Suppressor macrophage treated with lipopolysaccharide for 1 hour (primary cell): ENCODE measurements around the gene LYPD5.
A peak's percentile ranks its signal among the peaks of the same experiment; 100 is the strongest.
"Not testable (repeated sequence)": the region's sequence is repeated elsewhere in the genome, so short reads cannot be mapped to it uniquely, and the experiment has no call there.

Experiments
- DNase-seq, 3 donors: peaks; one replicate each; pipeline ENCODE4 v3.0.0-alpha.2; 2020 to 2022

Gene LYPD5

GRCh38 chr19:43776286-43776685 is 26.0 kb downstream of the LYPD5 start:
- no peak for DNase-seq

- DNase-seq, result no peak
These were observed 26.9 kb downstream of the LYPD5 start for GRCh38 chr19:43775299-43775890.

GRCh38 chr19:43774940-43775258 is 27.3 kb downstream of the LYPD5 start:
- DNase-seq, result not testable (repeated sequence)

DNA sequence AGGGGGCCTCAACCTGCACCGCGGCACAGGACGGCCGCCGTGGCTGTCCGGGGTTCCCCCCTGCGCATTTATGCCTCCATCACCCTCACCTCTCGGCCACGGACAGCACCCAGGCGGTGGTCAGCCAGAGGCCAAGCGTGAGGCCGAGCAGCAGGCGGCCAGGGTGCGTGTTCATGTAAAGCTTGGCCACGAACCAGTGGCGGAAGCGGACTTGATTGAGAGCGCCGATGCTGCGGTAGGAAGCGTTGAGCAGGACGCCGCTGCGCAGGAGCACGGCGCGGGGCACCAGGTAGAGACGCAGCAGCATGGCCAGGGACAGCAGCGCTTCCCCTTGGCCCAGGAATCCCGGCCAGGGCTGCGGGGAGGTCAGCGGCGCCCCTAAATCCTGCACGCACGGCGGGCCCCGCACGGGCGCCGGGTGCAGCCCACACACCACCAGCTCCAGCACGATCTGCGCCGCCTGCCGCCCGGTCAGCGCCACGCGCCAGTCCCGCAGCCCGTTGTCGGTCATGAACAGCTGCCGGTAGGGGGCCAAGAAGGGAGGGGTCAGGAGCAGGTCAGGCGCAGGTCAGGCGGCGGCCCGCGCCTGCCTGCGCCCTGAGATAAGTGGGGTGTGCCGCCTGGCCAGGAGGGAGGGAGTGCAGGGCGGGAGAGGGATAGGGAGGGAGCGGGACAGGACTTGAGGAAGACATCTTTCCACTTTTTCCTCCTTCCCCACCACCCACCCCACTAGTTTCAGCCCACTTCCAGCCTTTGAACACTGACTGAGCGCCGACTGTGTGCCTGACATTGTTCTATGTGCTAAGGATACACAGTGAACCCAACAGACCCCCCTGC is 27.9 kb downstream of the LYPD5 start:
- peak; percentile 52 to 74 (median 60) for DNase-seq

- DNase-seq, result no peak
These were observed 28.5 kb downstream of the LYPD5 start for GRCh38 chr19:43773725-43774102.

GRCh38 chr19:43769256-43769655 is 33.0 kb downstream of the LYPD5 start:
- no peak for DNase-seq

- peak; percentile 92 to 93 (median 93) for DNase-seq
These were observed 33.8 kb downstream of the LYPD5 start for GRCh38 chr19:43768273-43769050.

DNA sequence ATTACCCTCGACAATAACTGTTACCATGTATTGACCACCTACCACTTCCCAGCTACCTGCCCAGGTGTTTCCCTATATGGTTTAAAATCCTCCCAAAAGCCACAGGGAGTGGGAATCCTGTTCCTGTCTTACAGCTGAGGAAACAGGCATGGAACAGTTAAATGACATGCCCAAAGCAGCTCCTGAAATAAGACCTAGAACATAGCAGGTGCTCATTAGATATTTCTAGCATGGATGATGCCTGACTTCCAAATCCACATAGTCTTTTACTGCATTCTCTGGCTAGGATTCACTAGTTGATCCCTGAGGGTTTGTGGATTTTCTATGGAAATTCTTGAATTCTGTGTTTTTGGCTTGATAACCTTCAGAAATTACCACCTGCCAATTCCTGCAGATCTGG is 34.4 kb downstream of the LYPD5 start:
- DNase-seq, result no peak

DNA sequence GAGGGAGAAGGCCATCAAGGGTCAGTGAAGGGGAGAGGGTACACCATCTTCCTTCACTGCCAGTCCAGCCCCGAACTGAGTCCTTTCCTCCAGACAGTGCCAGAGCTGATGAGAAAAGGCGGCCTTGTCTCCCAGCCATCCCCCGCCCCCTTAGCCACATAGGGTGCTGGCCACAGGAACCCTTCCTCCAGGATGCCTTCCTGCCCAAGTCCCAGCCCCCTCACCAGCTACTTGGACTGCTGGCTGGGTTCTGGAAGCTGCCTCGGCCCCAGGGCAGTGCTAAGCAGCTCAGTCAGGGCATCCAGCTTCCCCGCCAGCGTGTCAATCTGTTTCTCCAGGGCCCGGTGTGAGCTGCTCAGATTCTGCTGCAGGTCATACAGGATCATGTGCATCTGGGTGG is 34.9 kb downstream of the LYPD5 start:
- no peak for DNase-seq

GRCh38 chr19:43766755-43767043 is 35.5 kb downstream of the LYPD5 start:
- DNase-seq, result no peak

- peak; percentile 96 to 100 (median 98) for DNase-seq
These were observed 37.0 kb downstream of the LYPD5 start for GRCh38 chr19:43765109-43765876.

DNA sequence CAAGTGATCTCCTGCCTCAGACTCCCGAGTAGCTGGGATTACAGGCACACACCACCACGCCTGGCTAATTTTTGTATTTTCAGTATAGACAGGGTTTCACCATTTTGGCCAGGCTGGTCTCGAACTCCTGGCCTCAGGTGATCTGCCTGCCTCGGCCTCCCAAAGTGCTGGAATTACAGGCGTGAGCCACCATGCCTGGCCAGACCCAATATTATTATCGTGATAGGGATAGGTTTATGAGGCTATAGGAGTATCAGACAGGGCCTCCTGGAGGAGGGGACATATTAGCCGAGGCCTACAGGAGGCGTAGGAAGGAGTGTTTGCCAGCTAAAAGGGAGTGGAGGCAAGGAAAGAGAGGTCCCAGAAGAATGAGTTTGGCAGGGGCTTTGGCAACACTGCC is 37.6 kb downstream of the LYPD5 start:
- not testable (repeated sequence) for DNase-seq

DNA sequence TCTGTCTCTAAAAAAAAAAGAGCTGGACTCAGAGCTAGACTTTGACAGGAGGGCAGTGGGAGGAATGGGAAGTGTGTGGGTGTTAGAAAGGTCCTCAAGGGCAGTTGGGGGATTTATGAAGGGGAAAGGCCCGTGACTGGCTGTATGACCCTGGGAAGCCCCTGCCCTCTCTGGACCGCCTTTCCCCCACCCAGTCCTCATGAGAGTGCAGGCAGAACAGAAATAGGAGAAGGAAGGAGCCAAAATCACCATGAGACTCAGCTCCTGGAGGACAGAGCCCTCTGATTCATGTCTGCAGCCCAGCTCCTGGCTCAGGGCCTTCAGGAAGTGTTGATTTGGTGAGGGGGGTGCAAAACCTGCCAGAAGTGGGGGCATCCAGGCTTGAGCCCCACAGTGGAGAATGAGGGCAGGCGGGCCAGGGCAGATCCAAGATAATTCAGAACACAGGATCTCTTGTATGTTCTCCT is 38.7 kb downstream of the LYPD5 start:
- peak; percentile 96 to 99 (median 98) for DNase-seq

DNA sequence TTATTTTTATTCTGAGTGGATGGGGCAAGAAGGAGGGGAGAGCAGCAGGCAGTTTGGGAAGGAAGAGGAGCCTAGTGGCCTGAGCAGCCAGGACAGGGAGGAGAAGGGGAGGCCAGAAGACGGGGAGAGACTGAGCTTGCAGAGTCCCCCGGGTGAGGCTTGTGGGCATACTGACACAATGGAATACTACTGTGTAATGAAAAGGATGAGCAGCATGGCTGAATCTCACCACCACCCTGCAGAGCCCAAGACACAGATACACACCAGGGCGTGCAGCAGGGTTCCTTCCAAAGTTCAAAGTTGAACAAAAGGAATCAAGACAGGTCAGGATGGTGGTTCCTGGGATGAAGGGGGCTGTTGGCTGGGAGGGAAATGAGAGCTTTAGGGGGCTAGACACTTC is 39.4 kb downstream of the LYPD5 start:
- no peak for DNase-seq

DNA sequence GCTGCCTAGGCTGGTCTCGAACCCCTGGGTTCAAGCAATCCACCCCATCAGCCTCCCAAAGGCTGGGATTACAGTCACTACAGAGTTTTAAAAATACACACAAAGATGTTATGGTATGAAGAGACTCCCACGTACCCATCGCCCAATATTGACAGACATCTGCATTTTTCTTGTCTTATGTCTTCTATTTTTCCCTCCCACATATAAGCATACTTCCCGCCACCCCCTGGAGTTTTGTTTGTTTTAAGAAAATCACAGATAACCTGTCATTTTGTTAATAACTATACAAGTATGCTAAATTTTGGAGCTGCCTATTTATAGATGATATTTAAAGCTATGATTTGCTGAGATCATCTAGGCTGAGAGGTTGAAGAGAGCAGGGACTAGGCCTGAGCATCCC is 41.3 kb downstream of the LYPD5 start:
- DNase-seq, result no peak

GRCh38 chr19:43759515-43759914 is 42.7 kb downstream of the LYPD5 start:
- peak; percentile 45 to 58 (median 51) for DNase-seq

GRCh38 chr19:43755256-43755801 is 46.9 kb downstream of the LYPD5 start:
- DNase-seq, result peak; percentile 94 to 97 (median 94)

- peak; percentile 99 to 100 (median 99) for DNase-seq
These were observed 47.6 kb downstream of the LYPD5 start, which contains the start of gene SMG9 for GRCh38 chr19:43754503-43755255. SMG9 (minus strand) TSS chr19:43754962; CDS start chr19:43750741, 4,221 bp downstream.

GRCh38 chr19:43754253-43754502 is 48.1 kb downstream of the LYPD5 start:
- no peak for DNase-seq

DNA sequence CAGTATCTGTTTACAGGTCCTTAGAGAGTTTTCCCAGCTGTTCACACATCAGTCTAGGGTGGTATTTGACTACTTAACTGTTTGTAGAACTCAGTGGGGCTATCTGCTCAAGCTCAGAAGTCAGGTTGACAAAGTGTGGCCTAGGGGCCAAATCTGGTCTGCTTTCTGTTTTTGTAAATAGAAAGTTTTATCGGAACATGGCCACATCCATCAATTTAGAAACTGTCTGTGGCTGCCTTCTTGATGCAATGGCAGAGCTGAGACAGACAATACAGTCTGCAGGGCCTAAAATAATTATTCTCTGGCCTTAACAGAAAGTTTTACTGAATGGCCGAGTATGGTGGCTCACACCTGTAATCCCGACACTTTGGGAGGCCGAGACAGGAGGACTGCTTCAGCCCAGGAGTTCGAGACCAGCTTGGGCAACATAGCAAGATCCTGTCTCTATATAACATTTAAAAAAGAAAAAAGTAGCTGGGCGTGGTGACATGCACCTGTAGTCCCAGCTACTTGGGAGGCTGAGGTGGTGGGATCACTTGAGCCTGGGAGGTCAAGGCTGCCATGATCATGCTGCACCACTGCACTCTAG is 49.9 kb downstream of the LYPD5 start:
- no peak for DNase-seq

- DNase-seq, result peak; percentile 48 to 52 (median 49)
These were observed 50.6 kb downstream of the LYPD5 start for GRCh38 chr19:43751466-43752220.
